GM15510 (cell line): ENCODE measurements around the gene SPDYE18.
"Not testable (repeated sequence)": the region's sequence is repeated elsewhere in the genome, so short reads cannot be mapped to it uniquely, and the experiment has no call there.

ENCODE experiments used
- POLR2A ChIP-seq: IDR thresholded peaks from 3 replicates; pipeline ENCODE4 v1.6.1; 2011; ENCODE audit warnings: borderline replicate concordance; ENCODE audit not compliant: insufficient read length; ENCODE audit errors: extremely low read depth

SPDYE18 gene, protein sequence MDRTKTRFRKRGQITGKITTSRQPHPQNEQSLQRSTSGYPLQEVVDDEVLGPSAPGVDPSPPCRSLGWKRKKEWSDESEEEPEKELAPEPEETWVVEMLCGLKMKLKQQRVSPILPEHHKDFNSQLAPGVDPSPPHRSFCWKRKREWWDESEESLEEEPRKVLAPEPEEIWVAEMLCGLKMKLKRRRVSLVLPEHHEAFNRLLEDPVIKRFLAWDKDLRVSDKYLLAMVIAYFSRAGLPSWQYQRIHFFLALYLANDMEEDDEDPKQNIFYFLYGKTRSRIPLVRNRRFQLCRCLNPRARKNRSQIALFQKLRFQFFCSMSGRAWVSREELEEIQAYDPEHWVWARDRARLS

DNA sequence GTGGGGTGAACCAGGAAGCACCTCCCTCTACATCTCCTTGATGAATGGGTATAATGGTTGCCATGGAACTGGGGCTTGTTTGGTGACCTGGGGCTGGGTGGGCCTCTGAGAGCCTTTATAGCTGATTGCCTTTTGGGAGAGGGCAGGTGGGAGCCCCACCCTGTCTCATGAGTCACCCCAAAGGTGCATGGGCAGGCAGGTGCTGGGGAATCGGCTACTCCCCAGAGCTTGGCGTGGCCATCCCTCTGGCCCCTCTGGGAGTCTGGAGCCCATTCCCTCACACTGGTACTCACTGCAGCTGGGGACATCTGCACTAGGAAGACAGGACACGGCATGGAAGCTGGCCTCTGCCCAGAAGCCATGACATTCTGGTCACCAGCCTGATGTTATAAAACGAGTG lies at the start of gene SPDYE18:
SPDYE18 (minus strand) TSS at position 2 of the 400 bp plus-strand sequence. CDS start 2,046 bp downstream, outside the sequence.
- not testable (repeated sequence) for TF ChIP-seq POLR2A

DNA sequence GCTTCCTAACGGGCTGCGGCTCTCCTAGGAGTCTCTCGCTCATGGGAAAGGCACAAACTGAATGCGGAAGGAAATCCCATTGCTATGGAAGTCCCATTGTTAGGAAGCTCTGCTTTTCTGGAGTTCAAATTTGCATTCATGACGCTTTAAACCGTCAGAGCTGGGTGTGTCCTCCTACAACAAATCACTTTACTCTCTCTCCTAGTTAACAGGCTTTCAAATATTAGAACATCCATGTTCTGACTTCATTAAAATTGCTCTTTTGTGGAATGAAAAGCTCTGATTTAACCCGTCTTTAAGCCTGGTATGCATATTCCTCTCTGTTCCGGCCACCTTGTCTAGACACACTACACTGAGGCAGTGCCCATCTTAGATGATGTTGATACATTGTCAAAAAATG lies 30.1 kb downstream of the SPDYE18 start, which contains the start of gene SPDYE17:
SPDYE17 (minus strand) TSS at position 101 of the 400 bp plus-strand sequence. CDS start 1,791 bp downstream, outside the sequence.
- not testable (repeated sequence) for TF ChIP-seq POLR2A
